Effector CD8-positive, alpha-beta T cell (primary cell): ENCODE measurements around the gene CAVIN2.

Experiments used
- DNase-seq: peaks from one replicate; lab custom pipeline; 2025; lab: John Stamatoyannopoulos, UW
- total RNA-seq, 4 experiments: gene quantifications; one replicate each; lab custom pipeline; 2026; lab: John Stamatoyannopoulos, UW

CAVIN2 gene
- total RNA-seq: 0 reads per million in 4 experiments

DNA sequence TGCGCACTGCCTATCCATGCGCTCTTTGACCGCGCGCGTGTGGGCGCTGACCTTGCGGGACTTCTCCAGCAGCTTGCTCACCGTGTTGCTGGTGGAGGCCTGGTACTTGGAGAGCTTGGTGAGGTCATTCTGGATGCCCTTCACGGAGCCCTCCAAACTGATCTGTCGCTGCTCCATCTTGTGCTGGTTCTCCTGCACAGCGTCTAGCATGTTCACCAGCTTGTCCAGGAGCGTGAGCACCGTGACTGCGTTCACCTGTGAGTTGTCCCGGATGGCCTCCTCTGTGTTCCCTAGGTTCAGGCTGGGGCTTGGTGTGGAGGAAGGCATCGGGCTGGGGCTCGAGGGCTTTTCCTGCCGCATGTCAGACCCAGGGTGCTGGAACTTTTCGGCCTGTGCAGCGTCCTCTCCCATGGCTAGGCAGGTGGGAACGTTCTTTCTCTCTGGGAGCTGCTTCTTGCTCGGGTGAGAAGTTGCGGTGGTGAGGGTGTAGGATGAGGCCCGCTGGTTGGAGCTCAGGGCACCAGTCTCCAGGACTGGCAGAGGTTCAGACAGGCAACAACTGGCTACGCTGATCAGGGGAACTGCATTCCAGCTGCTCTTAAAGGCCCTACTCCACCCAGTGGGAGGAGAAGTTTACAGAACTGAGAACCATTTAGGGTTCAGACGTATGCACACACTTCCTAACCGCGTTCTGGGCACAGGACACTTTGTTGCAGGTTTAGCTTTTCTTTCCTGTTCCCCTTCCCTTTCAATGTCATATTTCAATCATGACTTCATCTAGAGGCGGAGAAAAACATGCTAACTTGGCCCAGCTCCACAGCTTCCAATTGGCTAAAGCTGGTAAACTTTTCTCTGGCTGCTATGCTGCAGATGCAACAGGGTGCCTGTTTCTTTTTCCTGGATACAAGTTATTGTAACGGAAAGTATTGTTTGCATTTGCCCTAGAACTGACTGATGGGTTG, at the start of gene CAVIN2:
Gene CAVIN2, minus strand, starts transcription at position 574 of the 962 bp plus-strand sequence. Its CDS starts 163 bp downstream, at position 411.
- no peak for DNase-seq

DNA sequence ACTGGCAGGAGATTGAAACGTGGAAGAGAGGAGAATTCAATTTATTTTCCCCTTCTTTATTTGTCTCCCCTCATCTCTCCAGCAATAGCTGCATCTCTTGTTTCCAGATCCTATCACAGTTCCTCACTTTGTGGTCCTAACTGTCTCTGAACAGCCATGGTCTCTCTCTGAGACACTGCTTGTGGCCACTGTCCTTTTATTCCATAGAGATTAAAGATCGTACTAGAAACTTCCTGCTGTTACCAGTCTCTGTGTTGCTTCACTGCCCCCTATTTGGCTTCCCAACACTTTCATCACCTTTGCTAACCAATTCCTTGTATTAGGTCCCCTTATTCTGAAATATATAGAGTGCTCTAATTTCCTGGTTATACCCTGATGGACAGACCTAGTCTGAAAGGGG, 48.9 kb upstream of the CAVIN2 start:
- DNase-seq: no peak

DNA sequence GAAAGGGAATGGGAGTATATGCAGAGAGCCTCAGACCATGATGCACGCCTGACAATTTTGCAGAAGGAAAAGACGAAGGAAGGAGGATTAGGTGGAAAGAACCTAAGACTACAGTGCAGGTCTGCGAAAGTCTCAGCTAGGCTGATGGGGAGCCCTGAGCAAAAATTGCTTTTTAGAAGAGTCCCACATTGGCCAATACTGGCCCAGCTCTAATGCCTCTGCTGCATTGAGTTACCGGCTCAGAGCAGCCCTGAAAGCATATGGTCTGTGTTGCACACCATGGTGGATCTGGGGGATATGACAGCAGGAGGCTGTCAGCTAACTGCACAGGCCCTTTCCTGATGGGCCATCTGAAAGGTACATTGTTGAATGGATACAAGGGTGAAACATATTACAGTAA, 48.3 kb upstream of the CAVIN2 start:
- no peak for DNase-seq

DNA sequence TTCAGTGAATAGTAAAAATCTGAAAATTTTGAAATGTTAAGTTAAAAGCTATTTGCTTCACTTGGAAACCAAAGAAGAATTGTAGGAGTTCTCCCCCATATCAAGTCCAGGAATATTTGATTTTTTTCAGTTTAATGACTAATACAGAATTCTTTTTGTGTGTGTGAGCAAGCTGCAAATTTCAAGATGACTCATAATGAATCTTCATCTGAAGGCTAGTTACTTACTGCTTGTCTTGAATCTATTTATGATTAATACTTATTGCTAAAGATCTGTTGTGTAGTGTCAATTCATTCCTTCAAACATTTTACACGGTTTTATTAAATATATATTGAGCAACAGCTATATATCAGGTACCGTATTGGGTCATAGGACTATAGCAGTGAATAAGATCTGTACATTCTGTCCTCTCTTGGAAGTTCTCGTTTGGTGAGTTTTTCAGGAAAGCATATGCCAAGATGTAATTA, 47.8 kb upstream of the CAVIN2 start:
- DNase-seq: no peak

GRCh38 chr2:191892391-191892790, 45.5 kb upstream of the CAVIN2 start:
- DNase-seq: no peak

GRCh38 chr2:191891656-191892055, 44.8 kb upstream of the CAVIN2 start:
- no peak for DNase-seq

GRCh38 chr2:191889931-191890330, 43.0 kb upstream of the CAVIN2 start:
- DNase-seq: no peak

DNA sequence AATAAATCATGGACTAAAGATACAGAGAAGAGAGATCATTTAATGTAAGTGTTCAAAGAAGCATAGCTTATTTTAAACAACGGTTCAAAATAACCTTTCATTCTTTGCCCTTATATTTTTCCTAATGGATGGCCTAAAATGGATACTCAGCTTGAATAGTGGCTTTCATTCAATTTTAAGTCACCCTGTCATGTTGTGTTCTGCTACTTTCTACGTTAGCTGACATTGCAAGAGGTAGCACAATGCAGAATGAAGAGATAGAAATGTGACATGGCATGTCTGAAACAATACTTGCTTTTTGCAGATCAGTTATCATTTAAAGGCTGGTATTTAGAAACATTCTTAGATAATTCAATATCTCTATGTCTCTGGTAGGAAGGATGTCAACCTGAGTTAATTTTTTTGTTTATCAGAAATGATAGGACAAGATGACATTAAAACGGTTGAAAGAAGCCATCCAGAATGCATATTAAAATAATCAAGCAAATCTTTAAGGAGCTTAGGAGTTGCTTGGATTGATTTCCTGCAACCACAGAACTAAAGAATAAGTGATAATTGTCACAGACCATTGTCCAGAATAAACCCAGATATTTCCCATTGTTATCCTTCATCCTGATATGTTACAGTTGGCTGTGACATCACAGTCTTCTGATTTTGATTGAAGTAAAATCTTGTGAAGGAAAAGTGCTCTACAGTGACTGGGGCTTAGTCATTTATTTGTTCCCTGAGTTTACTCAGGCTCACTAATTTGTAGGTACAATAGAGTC, 41.7 kb upstream of the CAVIN2 start:
- DNase-seq: no peak

DNA sequence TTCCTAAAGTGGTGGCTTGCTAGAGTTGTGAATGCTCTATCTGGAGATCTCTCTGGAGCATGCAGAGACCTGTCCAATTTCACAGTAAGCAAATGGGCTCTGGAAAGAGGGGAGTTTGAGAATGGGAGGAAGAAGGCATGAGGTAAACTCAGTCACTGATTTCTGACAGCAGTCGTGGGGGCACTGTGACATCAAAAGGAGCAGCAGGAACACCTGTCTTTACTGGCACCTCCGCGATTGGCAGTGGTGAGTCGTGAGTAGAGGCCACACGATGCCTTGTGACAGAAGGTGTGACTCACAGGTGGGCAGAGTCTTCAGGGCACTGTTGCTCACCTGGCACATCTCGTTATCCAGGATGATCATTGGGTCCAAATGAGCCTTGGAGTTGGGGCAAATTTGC, 38.8 kb upstream of the CAVIN2 start:
- no peak for DNase-seq

- DNase-seq: no peak
Measured at GRCh38 chr2:191885098-191885497, 38.2 kb upstream of the CAVIN2 start.

- DNase-seq: no peak
Measured at GRCh38 chr2:191881982-191882816, 35.3 kb upstream of the CAVIN2 start.

DNA sequence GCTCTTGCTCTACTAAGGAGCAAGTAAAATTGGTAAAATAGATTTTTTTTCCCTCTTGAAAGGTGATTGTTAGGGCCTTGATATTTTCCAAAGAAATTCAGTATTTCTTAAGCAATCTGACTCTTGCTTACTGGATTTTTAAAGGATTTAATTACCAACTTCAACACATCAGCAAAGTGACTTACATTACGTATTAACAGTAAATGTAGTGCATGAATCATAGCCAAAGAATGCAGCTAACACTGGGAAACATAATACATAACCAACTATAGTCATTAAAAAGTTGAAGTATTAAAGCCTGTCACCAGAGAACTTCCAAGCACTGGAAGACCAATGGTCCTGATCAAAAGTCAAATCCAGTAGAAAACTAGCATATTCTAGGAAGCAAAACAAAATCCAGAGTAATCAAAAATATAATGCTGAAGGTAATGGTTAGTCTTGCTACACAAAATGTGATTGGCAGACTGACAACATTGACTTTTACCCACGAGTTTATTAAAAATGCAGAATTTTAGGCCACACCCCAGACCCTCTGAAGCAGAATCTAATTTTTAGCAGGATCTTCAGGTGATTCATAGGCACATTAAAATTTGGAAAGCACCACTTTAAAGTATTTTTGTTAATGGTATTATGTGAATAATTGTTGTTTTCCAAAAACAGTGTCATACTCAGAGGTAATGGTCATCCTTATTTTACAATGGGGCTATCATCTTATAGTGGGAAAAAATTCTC, 31.8 kb upstream of the CAVIN2 start:
- no peak for DNase-seq

- DNase-seq: no peak
Measured at GRCh38 chr2:191877875-191878274, 31.0 kb upstream of the CAVIN2 start.

DNA sequence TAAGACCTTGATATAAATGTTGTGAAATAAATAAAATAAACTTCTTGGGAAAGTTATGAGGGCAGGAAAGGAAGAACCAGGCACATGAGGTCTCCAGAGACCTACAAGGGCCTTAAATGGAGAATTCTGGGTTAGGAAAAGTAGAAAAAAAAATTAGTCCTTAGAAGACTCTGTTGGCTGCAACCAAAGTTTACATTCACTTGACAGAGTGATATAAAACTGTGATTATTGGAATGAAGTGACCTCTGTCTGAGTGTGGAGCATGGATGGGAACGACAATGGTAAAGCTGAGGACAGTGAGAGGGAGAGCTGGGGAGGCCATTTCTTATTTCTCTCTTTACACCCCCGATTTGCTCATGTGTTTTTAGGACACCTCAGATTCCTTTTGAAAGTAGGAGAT, 29.0 kb upstream of the CAVIN2 start:
- no peak for DNase-seq

GRCh38 chr2:191870744-191871143, 23.9 kb upstream of the CAVIN2 start:
- DNase-seq: no peak

DNA sequence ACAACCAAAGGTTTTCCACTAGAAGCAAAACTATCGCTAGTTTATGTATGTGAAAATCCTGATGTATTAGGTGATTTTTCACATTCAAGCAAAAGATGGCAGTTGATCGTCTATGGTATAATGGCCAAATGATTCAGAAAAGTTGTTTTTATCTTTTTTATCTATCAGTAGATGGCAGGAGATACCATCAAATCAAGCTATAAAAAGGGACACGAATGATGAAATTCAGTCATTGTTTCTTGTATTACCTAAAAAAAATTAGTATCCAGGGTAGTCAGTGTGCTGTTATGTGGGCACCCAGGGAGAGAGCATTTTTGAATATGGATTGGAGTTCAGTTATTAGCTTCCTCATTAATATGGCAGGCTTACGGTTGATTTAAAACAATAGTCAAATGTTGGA, 22.9 kb upstream of the CAVIN2 start:
- DNase-seq: no peak

- DNase-seq: no peak
Measured at GRCh38 chr2:191869178-191869577, 22.3 kb upstream of the CAVIN2 start.

DNA sequence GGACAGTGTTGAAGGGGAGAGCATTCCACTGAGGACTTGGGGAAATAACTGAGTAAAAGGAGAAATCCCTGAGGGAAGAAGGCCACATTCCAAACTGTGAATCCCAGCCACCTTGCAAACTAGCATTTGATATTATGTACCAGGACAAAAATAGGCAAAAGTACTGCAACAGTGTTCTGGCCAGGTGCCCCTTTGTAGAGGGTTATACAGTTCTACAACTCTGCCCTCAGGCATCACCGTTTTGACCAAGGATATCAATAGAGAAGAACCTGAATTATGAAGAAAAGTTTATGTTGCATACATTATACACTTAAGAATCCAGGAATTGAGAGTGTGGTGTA, 20.6 kb upstream of the CAVIN2 start:
- no peak for DNase-seq

- DNase-seq: no peak
Measured at GRCh38 chr2:191866675-191867506, 20.0 kb upstream of the CAVIN2 start.

DNA sequence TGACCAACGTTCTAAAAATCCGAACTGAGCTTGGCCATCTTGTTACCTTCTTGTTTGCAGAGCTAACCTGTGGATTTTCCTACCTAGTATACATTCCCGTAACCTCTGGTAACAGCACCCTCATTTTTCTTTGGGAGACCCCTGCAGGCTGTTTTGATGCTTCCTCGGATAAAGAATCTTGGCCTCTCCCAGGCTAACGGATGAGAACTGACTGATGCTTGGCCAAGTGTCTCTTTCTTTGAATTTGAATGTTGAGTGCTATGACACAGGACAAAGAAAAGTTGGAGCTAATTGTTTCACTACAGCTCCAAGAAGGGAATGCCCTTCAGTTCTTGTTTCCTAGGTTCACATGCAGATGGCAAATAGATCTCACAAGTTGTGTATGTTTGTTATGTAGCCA, 19.3 kb upstream of the CAVIN2 start:
- DNase-seq: no peak
